Measurements from ENCODE around the gene HSD17B13. TPM values are rescaled to one million over a fixed set of nuclear protein-coding genes. Genes with fewer than 3 reads are reported as not detected.

Gene HSD17B13
- total and polyA plus RNA-seq, 2 of the 4 experiments (the other 2 are of a cell fraction): not detected

GRCh38 chr4:87257523-87257922, 65.2 kb downstream of the HSD17B13 start:
- Histone ChIP-seq H3K23ac (ENCODE audit: low read depth, low read length) (no peak overlapping the region), H2BK15ac (ENCODE audit: low read depth, low read length) (no peak overlapping the region), H3K18ac (ENCODE audit: low read depth, low read length) (no peak overlapping the region), H3K4me1 (ENCODE audit: control insufficient read depth, insufficient read depth, low read length) (no peaks in the 10 kb centered on the region), H3K9me3 (ENCODE audit: control insufficient read depth, insufficient read depth, low read length) (no peaks in the 10 kb centered on the region), H3K4ac (ENCODE audit: low read depth, low read length) (no peak overlapping the region), H2BK5ac (ENCODE audit: low read depth, low read length, poor library complexity, severe bottlenecking) (no peak overlapping the region), H4K91ac (ENCODE audit: insufficient read depth, low read depth, low read length) (no peak overlapping the region), H3K4me3 (ENCODE audit: insufficient read depth, low read depth, low read length) (no peak overlapping the region), H3K9ac (ENCODE audit: low read depth, low read length) (no peak overlapping the region), H2AK9ac (replicated peaks; ENCODE audit: low read depth, low read length, poor library complexity) (no peak overlapping the region), H2AFZ (replicated peaks; ENCODE audit: low read length, poor library complexity) (no peak overlapping the region), H3K27ac (ENCODE audit: insufficient read depth, low read length) (no peak overlapping the region), H4K8ac (ENCODE audit: low read depth in 2 of 2, low read length in 2 of 2) (no peak overlapping the region), H3K36me3 (ENCODE audit: control insufficient read depth, insufficient read depth, low read length) (no peaks in the 10 kb centered on the region), H3K79me1 (ENCODE audit: low read depth in 1 of 2, low read length in 2 of 2) (no peaks in the 10 kb centered on the region), H3K27me3 (ENCODE audit: control insufficient read depth, insufficient read depth, low read length) (no peaks in the 10 kb centered on the region; the same call in 1 of the 2 replicates), H2BK20ac (ENCODE audit: low read depth, low read length) (no peak overlapping the region), H4K5ac (ENCODE audit: low read depth, low read length) (no peak overlapping the region), H2AK5ac (ENCODE audit: low read depth, low read length) (no peak overlapping the region), H4K20me1 (ENCODE audit: insufficient read depth, low read length) (no peaks in the 10 kb centered on the region), H3K9me1 (ENCODE audit: insufficient read depth, low read length) (no peaks in the 10 kb centered on the region), H3K56ac (ENCODE audit: extremely low read depth, insufficient read depth, low read length) (no peak overlapping the region), H3K14ac (replicated peaks; ENCODE audit: low read depth, low read length) (no peak overlapping the region), H2BK120ac (ENCODE audit: low read depth, low read length) (no peak overlapping the region), H3K4me2 (ENCODE audit: low read depth, low read length) (no peak overlapping the region)
- no TSS peak for BruUV-seq (replicated peaks)
- ChIA-PET POLR2A (ENCODE audit: unreplicated experiment) (interaction anchor here (0.6 kb wide), 1 partner anchor 227 kb away, joined by 3 read pairs; no protein-coding TSS in a partner anchor), CTCF (no interaction called here)
- DNase-seq (no peak), ATAC-seq (ENCODE audit: low read depth) (no peak)
- WGBS, 2 experiments (ENCODE audit: extremely low coverage in 2 of 2, insufficient read length in 1 of 2): no CpG with 5 or more reads among the region's 3 CpGs
- dilution Hi-C loops (cut with HindIII; ENCODE audit: low sequenced_read_pairs, unreplicated experiment) (no loop called here), intact Hi-C loops (cut with micrococcal nuclease) (no loop called here), in situ Hi-C loops (cut with MboI; ENCODE audit: low sequenced_read_pairs) (no loop called here)
- no peak for TF ChIP-seq RCOR1 (IDR thresholded peaks at IDR 0.05; ENCODE audit: insufficient replicate concordance, low read length)
- no peak for TF ChIP-seq MAFK (IDR thresholded peaks at IDR 0.05; ENCODE audit: low read depth, low read length)
- no peak for TF ChIP-seq FOS (IDR thresholded peaks at IDR 0.05; ENCODE audit: low read depth, low read length)
- no peak for TF ChIP-seq MAZ (IDR thresholded peaks at IDR 0.05; ENCODE audit: borderline replicate concordance, low read depth, low read length)
- no peak for TF ChIP-seq NFE2L2 (IDR thresholded peaks at IDR 0.05; ENCODE audit: low read depth, low read length)
- TF ChIP-seq RAD21 (IDR thresholded peaks at IDR 0.05; ENCODE audit: low read length): no peak
- TF ChIP-seq USF2 (IDR thresholded peaks at IDR 0.05; ENCODE audit: low read depth, low read length): no peak
- no peak for TF ChIP-seq CHD1 (IDR thresholded peaks at IDR 0.05; ENCODE audit: low read depth, low read length)
- no peak for TF ChIP-seq MXI1 (IDR thresholded peaks at IDR 0.05; ENCODE audit: borderline replicate concordance, low read depth, low read length)
- TF ChIP-seq ELK1 (IDR thresholded peaks at IDR 0.05; ENCODE audit: borderline replicate concordance, low read depth, low read length): no peak
- no peak for TF ChIP-seq SMC3 (IDR thresholded peaks at IDR 0.05; ENCODE audit: low read depth, low read length)
- TF ChIP-seq POLR2A (IDR thresholded peaks at IDR 0.05; ENCODE audit: low read depth, low read length): no peak
- TF ChIP-seq CEBPB (IDR thresholded peaks at IDR 0.05; ENCODE audit: low read depth, low read length): no peak
- no peak for TF ChIP-seq CTCF (conservative IDR thresholded peaks at IDR 0.05; ENCODE audit: low read depth, low read length)
- no peak for TF ChIP-seq RFX5 (IDR thresholded peaks at IDR 0.05; ENCODE audit: low read depth, low read length)
- no peak for TF ChIP-seq BHLHE40 (IDR thresholded peaks at IDR 0.05; ENCODE audit: low read depth, low read length)

Measured in IMR-90 (cell line).